ENCODE results near the gene DIP2C. TPM values are rescaled to one million over a fixed set of nuclear protein-coding genes. Genes with fewer than 3 reads are reported as not detected.

Gene DIP2C
- total RNA-seq, 2 experiments from 2014 or later: 0.85 to 0.95 TPM

GRCh38 chr10:504806-505205 is 184.7 kb downstream of the DIP2C start:
- Mint-ChIP-seq H3K4me3 (no peak overlapping the region), H3K27ac (no peak overlapping the region), H3K4me1 (ENCODE audit: low read depth) (peaks cover 20% of the 10 kb centered on the region), H3K27me3 (no peaks in the 10 kb centered on the region), H3K9me3 (no peaks in the 10 kb centered on the region), H3K36me3 (ENCODE audit: low read depth) (no peaks in the 10 kb centered on the region)
- intact Hi-C loops (cut with micrococcal nuclease): no loop called here
- no peak for TF ChIP-seq CTCF (IDR thresholded peaks at IDR 0.05)
- CTCF ChIA-PET: no interaction called here
- no peak for DNase-seq
- POLR2A ChIA-PET: interaction anchor here (1.1 kb wide), 1 partner anchor 8 kb away, joined by 5 read pairs; no protein-coding TSS in a partner anchor
- ATAC-seq: no peak

- no peak for TF ChIP-seq CTCF (IDR thresholded peaks at IDR 0.05)
- H3K4me3 Mint-ChIP-seq: no peak overlapping the region
Measured at GRCh38 chr10:504121-504611, 185.3 kb downstream of the DIP2C start.

GRCh38 chr10:501596-501995 is 187.9 kb downstream of the DIP2C start:
- H3K27me3 Mint-ChIP-seq: no peaks in the 10 kb centered on the region
- no peaks in the 10 kb centered on the region for H3K9me3 Mint-ChIP-seq
- H3K4me1 Mint-ChIP-seq (ENCODE audit: low read depth): peaks cover 20% of the 10 kb centered on the region
- DNase-seq (no peak), ATAC-seq (no peak)
- no peak overlapping the region for H3K27ac Mint-ChIP-seq
- no peak overlapping the region for H3K4me3 Mint-ChIP-seq
- H3K36me3 Mint-ChIP-seq (ENCODE audit: low read depth): no peaks in the 10 kb centered on the region
- ChIA-PET POLR2A (no interaction called here), CTCF (no interaction called here)
- intact Hi-C loops (cut with micrococcal nuclease): no loop called here
- TF ChIP-seq CTCF (IDR thresholded peaks at IDR 0.05): no peak

More at GRCh38 chr10:504121-504611, 185.3 kb downstream of the DIP2C start:
- Mint-ChIP-seq H3K9me3 (no peaks in the 10 kb centered on the region), H3K27ac (no peak overlapping the region), H3K36me3 (ENCODE audit: low read depth) (no peaks in the 10 kb centered on the region), H3K27me3 (no peaks in the 10 kb centered on the region), H3K4me1 (ENCODE audit: low read depth) (peaks cover 20% of the 10 kb centered on the region)
- DNase-seq (no peak), ATAC-seq (no peak)
- CTCF ChIA-PET: no interaction called here
- POLR2A ChIA-PET: interaction anchor here (1.1 kb wide), 1 partner anchor 9 kb away, joined by 5 read pairs; no protein-coding TSS in a partner anchor
- intact Hi-C loops (cut with micrococcal nuclease): no loop called here

- Mint-ChIP-seq H3K4me1 (ENCODE audit: low read depth) (peaks cover 20% of the 10 kb centered on the region), H3K9me3 (no peaks in the 10 kb centered on the region), H3K27ac (no peak overlapping the region), H3K36me3 (ENCODE audit: low read depth) (no peaks in the 10 kb centered on the region), H3K27me3 (no peaks in the 10 kb centered on the region), H3K4me3 (no peak overlapping the region)
- TF ChIP-seq CTCF (IDR thresholded peaks at IDR 0.05): no peak
- ChIA-PET POLR2A (no interaction called here), CTCF (interaction anchor here (1.1 kb wide), 1 partner anchor 32 kb away, joined by 3 read pairs; no protein-coding TSS in a partner anchor)
- intact Hi-C loops (cut with micrococcal nuclease): no loop called here
- no peak for ATAC-seq
- no peak for DNase-seq
Measured at GRCh38 chr10:500876-501275, 188.6 kb downstream of the DIP2C start.

- Mint-ChIP-seq H3K4me1 (ENCODE audit: low read depth) (peaks cover 20% of the 10 kb centered on the region), H3K27me3 (no peaks in the 10 kb centered on the region), H3K9me3 (no peaks in the 10 kb centered on the region), H3K4me3 (no peak overlapping the region), H3K27ac (no peak overlapping the region), H3K36me3 (ENCODE audit: low read depth) (no peaks in the 10 kb centered on the region)
- intact Hi-C loops (cut with micrococcal nuclease): no loop called here
- TF ChIP-seq CTCF (IDR thresholded peaks at IDR 0.05): no peak
- POLR2A ChIA-PET: no interaction called here
- CTCF ChIA-PET: interaction anchor here (1.1 kb wide), 1 partner anchor 33 kb away, joined by 3 read pairs; no protein-coding TSS in a partner anchor
- ATAC-seq (no peak), DNase-seq (no peak)
Measured at GRCh38 chr10:499991-500390, 189.5 kb downstream of the DIP2C start.
